ENCODE results near the gene PNPLA6. TPM values are rescaled to one million over a fixed set of nuclear protein-coding genes. Genes with fewer than 3 reads are reported as not detected.

PNPLA6 gene
- total and polyA plus RNA-seq, 2 of the 4 experiments (the other 2 are of a cell fraction) = 17.9 to 52.7 TPM

DNA sequence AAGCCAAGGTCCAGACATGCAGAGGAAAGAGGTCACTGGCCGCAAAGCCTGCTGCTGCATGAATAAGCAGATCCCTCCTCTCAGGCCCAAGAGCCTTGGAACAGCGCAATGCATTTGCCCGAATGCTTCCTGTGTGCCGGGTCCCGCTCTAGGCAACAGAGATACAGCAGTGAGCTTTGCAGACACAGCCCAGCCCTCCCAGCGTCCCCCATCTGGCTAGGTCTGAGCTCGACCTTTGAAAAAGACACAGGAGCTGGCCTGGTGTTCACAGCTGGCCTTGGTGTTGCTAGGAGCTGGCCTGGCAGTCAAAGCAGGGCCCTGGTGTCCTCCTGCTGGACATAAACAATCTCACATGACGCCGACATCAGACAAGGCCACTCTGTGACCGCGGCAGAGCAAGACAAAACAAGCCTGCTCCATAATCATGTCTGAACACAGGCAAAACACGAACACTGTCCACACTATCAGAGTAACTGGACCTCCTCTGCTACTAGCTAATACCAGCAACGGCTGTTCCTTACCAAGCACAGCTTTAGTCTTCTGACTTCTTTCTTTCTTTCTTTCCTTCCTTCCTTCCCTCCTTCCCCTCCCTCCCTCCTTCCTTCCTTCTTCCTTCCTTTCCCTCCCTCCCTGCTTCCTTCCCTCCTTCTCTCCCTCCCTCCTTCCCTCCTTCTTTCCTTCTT lies 41.0 kb upstream of the PNPLA6 start:
- dilution Hi-C loops (cut with HindIII; ENCODE audit: low sequenced_read_pairs, unreplicated experiment) = no loop called here
- H4K8ac ChIP-seq (ENCODE audit: low read depth in 2 of 2, low read length in 2 of 2) = peak overlapping the region; percentile 62 to 85
- peak overlapping the region; percentile 2; the same call in 1 of the 3 replicates for H2BK15ac ChIP-seq (ENCODE audit: low read depth, low read length)
- H3K56ac ChIP-seq (ENCODE audit: extremely low read depth, insufficient read depth, low read length) = no peak overlapping the region
- CTCF ChIA-PET = interaction anchor here (0.7 kb wide), 1 partner anchor 77 kb away, joined by 3 read pairs; no protein-coding TSS in a partner anchor
- H3K79me1 ChIP-seq (ENCODE audit: low read depth in 1 of 2, low read length in 2 of 2) = no peaks in the 10 kb centered on the region
- peaks cover 4% of the 10 kb centered on the region; the same call in 1 of the 2 replicates for H3K4me1 ChIP-seq (ENCODE audit: control insufficient read depth, insufficient read depth, low read length)
- H3K23ac ChIP-seq (ENCODE audit: low read depth, low read length) = 0 out of 2 replicates have a peak overlapping the region, but pooled peaks have one; percentile 5
- no peak overlapping the region for H2AK9ac ChIP-seq (replicated peaks; ENCODE audit: low read depth, low read length, poor library complexity)
- H2BK5ac ChIP-seq (ENCODE audit: low read depth, low read length, poor library complexity, severe bottlenecking) = no peak overlapping the region
- POLR2A ChIA-PET (ENCODE audit: unreplicated experiment) = interaction anchor here (0.6 kb wide), 1 partner anchor 22 kb away, joined by 3 read pairs; the partner anchor contains the start of gene ZNF358
- H2AK5ac ChIP-seq (ENCODE audit: low read depth, low read length) = no peak overlapping the region; the same call in 1 of the 2 replicates
- peak overlapping the region; percentile 30; the same call in 1 of the 2 replicates for H3K4ac ChIP-seq (ENCODE audit: low read depth, low read length)
- H3K27me3 ChIP-seq (ENCODE audit: control insufficient read depth, insufficient read depth, low read length) = peaks cover 3% of the 10 kb centered on the region
- H3K27ac ChIP-seq (ENCODE audit: insufficient read depth, low read length) = peak overlapping the region; percentile 17; the same call in 1 of the 2 replicates
- 24% methylated on average over 9 of the region's 13 CpGs; no CpG with 5 or more reads in 1 of the 2 experiments for WGBS, 2 experiments (ENCODE audit: extremely low coverage in 2 of 2, insufficient read length in 1 of 2)
- in situ Hi-C loops (cut with MboI; ENCODE audit: low sequenced_read_pairs) = no loop called here
- intact Hi-C loops (cut with micrococcal nuclease) = no loop called here
- H3K9me3 ChIP-seq (ENCODE audit: control insufficient read depth, insufficient read depth, low read length) = no peaks in the 10 kb centered on the region
- TF ChIP-seq CHD1 (IDR thresholded peaks at IDR 0.05; ENCODE audit: low read depth, low read length) (no peak), MAZ (IDR thresholded peaks at IDR 0.05; ENCODE audit: borderline replicate concordance, low read depth, low read length) (no peak), CEBPB (IDR thresholded peaks at IDR 0.05; ENCODE audit: low read depth, low read length) (no peak), FOS (IDR thresholded peaks at IDR 0.05; ENCODE audit: low read depth, low read length) (no peak), RCOR1 (IDR thresholded peaks at IDR 0.05; ENCODE audit: insufficient replicate concordance, low read length) (no peak), RAD21 (IDR thresholded peaks at IDR 0.05; ENCODE audit: low read length) (no peak), RFX5 (IDR thresholded peaks at IDR 0.05; ENCODE audit: low read depth, low read length) (no peak), SMC3 (IDR thresholded peaks at IDR 0.05; ENCODE audit: low read depth, low read length) (no peak)
- TF ChIP-seq, protein P1, sequence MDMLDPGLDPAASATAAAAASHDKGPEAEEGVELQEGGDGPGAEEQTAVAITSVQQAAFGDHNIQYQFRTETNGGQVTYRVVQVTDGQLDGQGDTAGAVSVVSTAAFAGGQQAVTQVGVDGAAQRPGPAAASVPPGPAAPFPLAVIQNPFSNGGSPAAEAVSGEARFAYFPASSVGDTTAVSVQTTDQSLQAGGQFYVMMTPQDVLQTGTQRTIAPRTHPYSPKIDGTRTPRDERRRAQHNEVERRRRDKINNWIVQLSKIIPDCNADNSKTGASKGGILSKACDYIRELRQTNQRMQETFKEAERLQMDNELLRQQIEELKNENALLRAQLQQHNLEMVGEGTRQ (IDR thresholded peaks at IDR 0.05; ENCODE audit: low read depth, low read length) = no peak
- TF ChIP-seq, protein P2, sequence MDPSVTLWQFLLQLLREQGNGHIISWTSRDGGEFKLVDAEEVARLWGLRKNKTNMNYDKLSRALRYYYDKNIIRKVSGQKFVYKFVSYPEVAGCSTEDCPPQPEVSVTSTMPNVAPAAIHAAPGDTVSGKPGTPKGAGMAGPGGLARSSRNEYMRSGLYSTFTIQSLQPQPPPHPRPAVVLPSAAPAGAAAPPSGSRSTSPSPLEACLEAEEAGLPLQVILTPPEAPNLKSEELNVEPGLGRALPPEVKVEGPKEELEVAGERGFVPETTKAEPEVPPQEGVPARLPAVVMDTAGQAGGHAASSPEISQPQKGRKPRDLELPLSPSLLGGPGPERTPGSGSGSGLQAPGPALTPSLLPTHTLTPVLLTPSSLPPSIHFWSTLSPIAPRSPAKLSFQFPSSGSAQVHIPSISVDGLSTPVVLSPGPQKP (IDR thresholded peaks at IDR 0.05; ENCODE audit: borderline replicate concordance, low read depth, low read length) = no peak
- BruUV-seq (replicated peaks) = no TSS peak
- H3K9me1 ChIP-seq (ENCODE audit: insufficient read depth, low read length) = no peaks in the 10 kb centered on the region
- peak overlapping the region; percentile 89 for H2AFZ ChIP-seq (replicated peaks; ENCODE audit: low read length, poor library complexity)
- no peaks in the 10 kb centered on the region for H3K36me3 ChIP-seq (ENCODE audit: control insufficient read depth, insufficient read depth, low read length)
- H3K9ac ChIP-seq (ENCODE audit: low read depth, low read length) = peak overlapping the region; percentile 21; the same call in 1 of the 2 replicates
- ATAC-seq (ENCODE audit: low read depth) (peak; percentile 66), DNase-seq (no peak)
- H3K14ac ChIP-seq (replicated peaks; ENCODE audit: low read depth, low read length) = no peak overlapping the region
- no peak overlapping the region; the same call in 1 of the 2 replicates for H3K4me2 ChIP-seq (ENCODE audit: low read depth, low read length)
- peak overlapping the region; percentile 16; the same call in 1 of the 2 replicates for H3K18ac ChIP-seq (ENCODE audit: low read depth, low read length)
- no peak overlapping the region for H3K4me3 ChIP-seq (ENCODE audit: insufficient read depth, low read depth, low read length)
- H2BK20ac ChIP-seq (ENCODE audit: low read depth, low read length) = 0 out of 2 replicates have a peak overlapping the region, but pooled peaks have one; percentile 26
- H4K91ac ChIP-seq (ENCODE audit: insufficient read depth, low read depth, low read length) = no peak overlapping the region; the same call in 1 of the 2 replicates
- H4K20me1 ChIP-seq (ENCODE audit: insufficient read depth, low read length) = no peaks in the 10 kb centered on the region
- peak overlapping the region; percentile 84; the same call in 1 of the 2 replicates for H4K5ac ChIP-seq (ENCODE audit: low read depth, low read length)
- H2BK120ac ChIP-seq (ENCODE audit: low read depth, low read length) = no peak overlapping the region
